HG02870 (cell line): ENCODE results near the gene ATF7IP.
A peak's percentile ranks its signal among the peaks of the same experiment; 100 is the strongest.
"Not testable (repeated sequence)": the region's sequence is repeated elsewhere in the genome, so short reads cannot be mapped to it uniquely, and the experiment has no call there.

Source experiments
- ATAC-seq: cut with Tn5 transposase; IDR thresholded peaks from one replicate; pipeline ENCODE4 v1.9.1; 2021; ENCODE audit warnings: mild to moderate bottlenecking, moderate library complexity; ENCODE audit not compliant: unreplicated experiment

Gene ATF7IP, protein sequence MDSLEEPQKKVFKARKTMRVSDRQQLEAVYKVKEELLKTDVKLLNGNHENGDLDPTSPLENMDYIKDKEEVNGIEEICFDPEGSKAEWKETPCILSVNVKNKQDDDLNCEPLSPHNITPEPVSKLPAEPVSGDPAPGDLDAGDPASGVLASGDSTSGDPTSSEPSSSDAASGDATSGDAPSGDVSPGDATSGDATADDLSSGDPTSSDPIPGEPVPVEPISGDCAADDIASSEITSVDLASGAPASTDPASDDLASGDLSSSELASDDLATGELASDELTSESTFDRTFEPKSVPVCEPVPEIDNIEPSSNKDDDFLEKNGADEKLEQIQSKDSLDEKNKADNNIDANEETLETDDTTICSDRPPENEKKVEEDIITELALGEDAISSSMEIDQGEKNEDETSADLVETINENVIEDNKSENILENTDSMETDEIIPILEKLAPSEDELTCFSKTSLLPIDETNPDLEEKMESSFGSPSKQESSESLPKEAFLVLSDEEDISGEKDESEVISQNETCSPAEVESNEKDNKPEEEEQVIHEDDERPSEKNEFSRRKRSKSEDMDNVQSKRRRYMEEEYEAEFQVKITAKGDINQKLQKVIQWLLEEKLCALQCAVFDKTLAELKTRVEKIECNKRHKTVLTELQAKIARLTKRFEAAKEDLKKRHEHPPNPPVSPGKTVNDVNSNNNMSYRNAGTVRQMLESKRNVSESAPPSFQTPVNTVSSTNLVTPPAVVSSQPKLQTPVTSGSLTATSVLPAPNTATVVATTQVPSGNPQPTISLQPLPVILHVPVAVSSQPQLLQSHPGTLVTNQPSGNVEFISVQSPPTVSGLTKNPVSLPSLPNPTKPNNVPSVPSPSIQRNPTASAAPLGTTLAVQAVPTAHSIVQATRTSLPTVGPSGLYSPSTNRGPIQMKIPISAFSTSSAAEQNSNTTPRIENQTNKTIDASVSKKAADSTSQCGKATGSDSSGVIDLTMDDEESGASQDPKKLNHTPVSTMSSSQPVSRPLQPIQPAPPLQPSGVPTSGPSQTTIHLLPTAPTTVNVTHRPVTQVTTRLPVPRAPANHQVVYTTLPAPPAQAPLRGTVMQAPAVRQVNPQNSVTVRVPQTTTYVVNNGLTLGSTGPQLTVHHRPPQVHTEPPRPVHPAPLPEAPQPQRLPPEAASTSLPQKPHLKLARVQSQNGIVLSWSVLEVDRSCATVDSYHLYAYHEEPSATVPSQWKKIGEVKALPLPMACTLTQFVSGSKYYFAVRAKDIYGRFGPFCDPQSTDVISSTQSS

GRCh38 chr12:14365294-14366208 lies at the start of gene ATF7IP:
Gene ATF7IP, plus strand, starts transcription at chr12:14365682. Its CDS starts 58,234 bp downstream, at chr12:14423916.
- ATAC-seq = peak; percentile 58

GRCh38 chr12:14317362-14318146 lies 47.9 kb upstream of the ATF7IP start:
- ATAC-seq = no peak

GRCh38 chr12:14319704-14320427 lies 45.6 kb upstream of the ATF7IP start:
- not testable (repeated sequence) for ATAC-seq

GRCh38 chr12:14322403-14322802 lies 43.1 kb upstream of the ATF7IP start:
- no peak for ATAC-seq

DNA sequence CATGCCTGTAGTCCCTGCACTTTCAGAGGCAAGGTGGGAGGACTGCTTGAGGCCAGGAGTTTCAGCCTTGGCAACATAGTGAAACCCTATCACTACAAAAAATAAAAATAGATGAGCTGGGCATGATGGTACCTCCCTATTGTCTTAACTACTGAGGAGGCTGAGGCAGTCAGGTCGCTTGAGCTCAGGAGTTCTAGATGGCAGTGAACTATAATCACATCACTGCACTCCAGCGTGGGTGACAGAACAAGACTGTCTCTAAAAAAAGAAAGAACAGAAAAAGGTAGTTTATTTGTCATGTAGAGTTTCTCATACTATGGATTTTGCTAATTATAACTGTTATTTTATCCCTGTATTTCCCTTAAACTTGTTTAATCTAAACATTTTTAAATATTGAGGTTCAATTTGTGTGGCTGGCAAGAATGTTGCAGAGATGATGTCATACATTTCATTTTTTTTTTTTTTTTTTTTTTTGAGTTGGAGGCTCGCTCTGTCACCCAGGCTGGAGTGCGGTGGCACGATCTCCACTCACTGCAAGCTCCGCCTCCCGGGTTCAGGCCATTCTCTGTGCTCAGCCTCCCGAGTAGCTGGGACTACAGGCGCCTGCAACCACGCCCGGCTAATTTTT lies 39.7 kb upstream of the ATF7IP start:
- no peak for ATAC-seq

DNA sequence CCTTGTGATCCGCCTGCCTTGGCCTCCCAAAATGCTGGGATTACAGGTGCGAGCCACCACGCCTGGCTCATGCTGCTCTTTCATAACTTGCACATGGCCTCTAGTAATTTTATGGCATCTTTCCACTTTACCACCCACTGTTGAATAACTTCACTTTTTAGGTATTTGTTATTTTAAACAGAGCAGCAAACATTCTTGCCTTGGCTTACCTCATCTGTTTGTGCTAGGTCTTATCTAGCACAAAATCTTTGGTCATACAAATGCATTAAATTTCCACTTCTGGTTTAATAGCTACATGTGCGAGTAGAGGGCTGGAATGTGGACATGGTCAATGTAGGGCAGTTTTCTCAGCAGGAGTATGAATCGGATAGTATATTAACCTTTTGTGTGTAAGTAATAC lies 38.8 kb upstream of the ATF7IP start:
- no peak for ATAC-seq

DNA sequence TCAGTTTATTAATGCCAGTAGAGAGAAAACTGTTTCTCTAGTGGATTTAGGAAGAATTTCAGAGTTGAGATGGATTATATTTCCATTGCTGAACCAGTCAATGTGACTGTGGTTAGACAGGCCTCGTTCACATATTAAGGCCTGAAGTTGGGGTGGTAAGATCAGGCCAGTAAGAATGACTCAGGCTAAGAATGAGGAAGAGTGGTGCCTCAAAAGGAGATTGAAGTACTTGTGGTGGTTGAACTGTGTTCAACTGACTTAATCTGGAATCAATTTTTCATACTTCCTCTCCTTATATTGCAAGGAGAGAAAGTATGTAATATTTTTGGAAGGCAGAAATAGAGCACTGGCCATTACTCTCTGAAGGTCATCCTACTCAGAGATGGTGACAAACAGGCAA lies 37.8 kb upstream of the ATF7IP start:
- ATAC-seq = no peak

DNA sequence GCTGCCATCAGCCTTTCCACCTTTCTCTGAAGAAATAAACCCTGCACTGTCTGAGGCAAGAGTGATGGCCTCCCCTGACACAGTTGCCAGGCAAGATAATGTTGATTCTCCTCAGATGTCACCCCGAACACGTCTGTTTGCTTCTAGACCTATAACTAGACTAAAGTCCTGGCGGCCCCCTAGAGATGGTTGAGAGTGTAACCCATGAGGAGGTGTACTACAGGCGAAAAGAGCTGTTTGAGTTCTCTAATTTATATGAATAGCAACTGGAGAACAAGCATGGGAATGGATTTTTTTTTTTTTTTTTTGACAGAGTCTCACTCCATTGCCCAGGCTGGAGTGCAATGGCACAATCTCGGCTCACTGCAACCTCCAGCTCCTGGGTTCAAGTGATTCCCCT lies 33.0 kb upstream of the ATF7IP start:
- ATAC-seq = no peak

- no peak for ATAC-seq
Measured at GRCh38 chr12:14340371-14340770, 25.1 kb upstream of the ATF7IP start.

GRCh38 chr12:14351524-14351923 lies 14.0 kb upstream of the ATF7IP start:
- not testable (repeated sequence) for ATAC-seq

DNA sequence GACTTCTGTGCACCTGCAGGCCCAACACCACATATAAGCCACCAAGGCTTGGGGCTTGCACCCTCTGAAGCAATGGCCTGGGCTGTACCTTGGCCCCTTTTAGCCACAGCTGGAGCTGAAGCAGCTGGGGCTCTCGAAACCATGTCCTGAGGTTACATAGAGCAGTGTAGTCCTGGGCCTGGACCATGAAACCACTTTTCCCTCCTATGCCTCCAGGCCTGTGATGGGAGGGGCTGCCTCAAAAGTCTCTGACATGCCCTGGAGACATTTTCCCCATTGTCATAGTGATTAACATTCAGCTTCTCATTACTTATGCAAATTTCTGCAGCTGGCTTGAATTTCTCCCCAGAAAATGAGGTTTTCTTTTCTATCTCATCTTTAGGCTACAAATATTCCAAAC lies 13.4 kb upstream of the ATF7IP start:
- not testable (repeated sequence) for ATAC-seq

- ATAC-seq = not testable (repeated sequence)
Measured at GRCh38 chr12:14354665-14355064, 10.8 kb upstream of the ATF7IP start.

DNA sequence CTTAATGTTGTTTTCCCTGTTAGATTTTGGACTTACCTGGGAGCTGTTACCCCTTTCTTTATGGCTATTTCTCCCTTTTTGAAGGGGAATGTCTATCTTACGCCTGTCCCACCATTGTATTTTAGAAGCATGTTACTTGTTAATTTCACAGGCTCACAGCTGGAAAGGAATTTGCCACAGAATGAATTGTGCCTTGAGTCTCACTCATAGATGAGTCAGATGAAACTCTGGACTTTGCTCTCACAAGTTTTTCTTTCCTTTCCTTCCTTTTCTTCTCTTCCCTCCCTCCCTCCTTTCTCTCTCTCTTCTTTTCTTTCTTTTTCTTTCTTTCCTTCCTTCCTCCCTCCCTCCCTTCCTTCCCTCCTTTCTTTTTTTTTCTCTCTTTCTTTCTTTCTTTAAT lies 9.3 kb upstream of the ATF7IP start:
- ATAC-seq = no peak

- ATAC-seq = no peak
Measured at GRCh38 chr12:14357486-14357885, 8.0 kb upstream of the ATF7IP start.

DNA sequence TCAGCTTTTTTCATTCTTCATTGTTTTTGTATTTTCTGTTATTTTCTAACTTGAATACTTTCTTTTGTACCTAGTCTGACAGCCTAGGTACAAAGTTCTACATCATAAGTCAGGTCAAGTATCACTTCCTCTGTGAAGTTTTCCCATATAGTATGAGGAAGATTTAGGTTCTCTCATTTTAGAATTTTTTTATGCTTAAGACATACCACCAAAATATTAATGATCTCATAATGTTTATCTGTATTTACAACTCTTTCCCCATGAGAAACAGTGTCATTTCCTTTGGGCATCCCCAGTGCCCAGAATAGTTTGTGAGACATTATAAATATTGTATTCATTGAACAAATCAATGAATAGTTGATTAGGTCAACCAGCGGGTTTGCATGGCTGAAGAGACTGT lies 3.1 kb upstream of the ATF7IP start:
- ATAC-seq = no peak

DNA sequence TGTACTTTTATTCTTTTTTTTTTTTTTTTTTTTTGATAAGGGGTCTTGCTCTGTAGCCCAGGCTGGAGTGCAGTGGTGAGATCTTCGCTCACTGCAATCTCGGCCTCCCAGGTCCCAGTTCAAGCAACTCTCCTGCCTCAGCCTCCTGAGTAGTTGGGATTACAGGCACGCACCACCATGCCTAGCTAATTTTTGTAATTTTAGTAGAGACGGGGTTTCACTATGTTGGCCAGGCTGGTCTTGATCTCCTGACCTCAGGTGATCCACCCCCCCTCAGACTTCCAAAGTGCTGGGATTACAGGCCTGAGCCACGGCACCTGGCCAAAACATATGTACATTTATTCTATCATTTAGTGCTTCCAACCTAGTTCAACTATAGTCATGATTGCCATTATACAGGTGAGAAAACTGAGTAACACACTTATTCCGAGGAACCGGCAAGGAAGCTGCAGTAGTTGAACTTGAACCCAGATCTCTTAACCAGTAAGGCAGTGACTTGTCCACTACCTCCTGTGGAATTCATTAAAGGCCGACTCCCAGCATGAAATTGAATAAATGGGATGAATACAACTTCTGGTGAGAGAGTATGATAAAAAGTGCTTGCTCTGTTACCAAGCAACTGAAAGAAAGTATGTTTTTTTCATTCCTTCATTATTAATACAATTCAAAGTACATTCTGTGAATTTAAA lies 755 bp upstream of the ATF7IP start:
- no peak for ATAC-seq

DNA sequence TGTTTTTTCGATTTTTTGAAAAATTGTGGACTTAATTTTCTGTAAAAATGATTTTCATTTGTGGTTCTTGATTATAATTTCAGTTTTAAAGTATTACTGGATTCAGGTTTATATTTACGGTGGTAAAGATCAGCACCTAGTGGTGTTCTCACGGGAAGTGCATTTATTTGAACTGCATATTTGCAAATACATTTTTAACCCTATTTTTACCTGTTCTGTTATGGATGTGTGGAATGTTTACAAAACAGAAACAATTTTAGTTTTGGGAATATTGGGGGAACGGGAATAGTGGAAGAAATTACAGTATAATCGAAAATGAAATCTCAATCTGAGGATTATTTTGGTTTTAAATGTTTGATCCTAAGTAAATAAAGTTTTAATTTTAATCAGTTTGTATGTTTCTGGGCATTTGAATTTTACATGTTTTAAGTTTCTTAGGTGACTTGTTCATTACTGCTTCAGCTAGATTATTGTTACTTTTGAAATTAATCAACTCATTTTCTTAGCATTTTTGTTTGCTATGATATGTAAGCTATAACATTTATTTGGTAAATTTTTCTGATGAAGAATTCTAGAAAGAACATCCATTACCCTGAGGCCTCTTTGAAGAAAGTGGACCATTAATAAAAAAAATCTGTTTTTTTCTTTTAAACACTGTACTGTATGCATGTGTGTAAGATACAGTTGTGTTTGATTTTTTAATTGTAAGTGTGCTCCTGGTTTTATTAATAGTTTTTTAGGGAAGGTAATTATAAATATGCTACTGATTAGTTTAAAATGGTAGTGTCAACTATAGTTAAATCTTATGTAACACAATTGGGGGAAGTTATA lies 942 bp downstream of the ATF7IP start:
- ATAC-seq = no peak
